Measurements from ENCODE around the gene PLA2R1.

Gene PLA2R1

GRCh38 chr2:160029270-160029628 lies 33.2 kb downstream of the PLA2R1 start:
- no peak for DNase-seq

GRCh38 chr2:160028431-160029269 lies 33.8 kb downstream of the PLA2R1 start:
- DNase-seq = no peak

GRCh38 chr2:160022162-160022561 lies 40.3 kb downstream of the PLA2R1 start:
- DNase-seq = no peak

GRCh38 chr2:160019374-160020090 lies 42.9 kb downstream of the PLA2R1 start:
- DNase-seq = no peak

DNA sequence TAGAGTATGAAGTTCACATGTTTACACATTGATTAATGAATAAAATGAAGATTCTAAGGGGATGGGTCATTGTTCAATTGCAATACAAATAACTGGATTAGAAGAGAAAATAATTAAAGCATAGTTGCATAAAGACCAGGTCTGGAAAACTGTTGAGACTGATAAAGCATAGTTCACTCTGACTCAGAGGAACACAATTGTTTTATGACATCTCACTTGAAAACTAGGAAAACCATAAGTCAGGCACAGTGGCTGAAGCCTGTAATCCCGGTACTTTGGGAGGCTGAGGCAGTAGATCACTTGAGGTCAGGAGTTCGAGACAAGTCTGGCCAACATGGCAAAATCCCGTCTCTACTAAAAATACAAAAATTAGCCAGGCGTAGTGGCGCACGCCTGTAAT lies 46.7 kb downstream of the PLA2R1 start:
- DNase-seq = no peak

GRCh38 chr2:160014227-160014626 lies 48.2 kb downstream of the PLA2R1 start:
- DNase-seq = no peak

GRCh38 chr2:160010361-160011145 lies 51.9 kb downstream of the PLA2R1 start:
- no peak for DNase-seq

- DNase-seq = no peak
Observed at GRCh38 chr2:160007111-160007510, 55.3 kb downstream of the PLA2R1 start.

DNA sequence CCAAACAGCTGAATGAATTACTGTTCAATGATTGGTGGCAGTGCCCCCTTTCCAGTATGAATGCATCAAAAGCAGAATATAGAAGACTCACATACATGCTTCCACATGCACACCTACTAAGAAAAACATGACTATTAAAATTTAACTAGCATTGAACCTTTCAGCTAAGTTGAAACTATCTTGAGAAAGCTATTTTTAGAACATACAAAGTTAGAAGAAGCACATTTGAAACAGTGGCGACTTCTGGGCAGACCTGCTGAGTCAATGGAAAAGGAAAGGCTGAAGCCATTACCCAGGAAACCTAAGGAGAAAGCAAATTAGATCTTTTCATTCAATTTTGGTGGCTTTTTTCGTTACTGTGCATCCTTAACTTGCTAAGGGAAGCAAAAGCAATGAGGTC lies 55.9 kb downstream of the PLA2R1 start:
- no peak for DNase-seq

DNA sequence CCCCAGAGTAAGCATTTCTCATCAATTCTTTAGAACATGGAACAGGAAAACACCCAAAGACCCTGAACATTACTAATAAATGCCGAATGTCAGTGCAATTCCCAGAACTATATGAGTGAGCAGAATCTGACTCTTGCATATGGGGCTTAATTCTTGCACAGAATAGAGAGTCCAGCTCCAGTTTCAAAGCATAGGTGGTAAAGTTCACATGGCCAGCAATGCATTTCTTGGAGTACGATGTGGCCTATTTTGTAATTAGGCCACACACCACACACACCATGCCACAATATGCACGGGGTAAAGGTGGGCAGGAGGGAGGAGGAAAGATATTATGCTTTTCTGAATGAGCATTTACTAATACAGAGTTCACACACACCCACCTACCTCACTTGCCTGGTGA lies 56.5 kb downstream of the PLA2R1 start:
- DNase-seq = no peak

DNA sequence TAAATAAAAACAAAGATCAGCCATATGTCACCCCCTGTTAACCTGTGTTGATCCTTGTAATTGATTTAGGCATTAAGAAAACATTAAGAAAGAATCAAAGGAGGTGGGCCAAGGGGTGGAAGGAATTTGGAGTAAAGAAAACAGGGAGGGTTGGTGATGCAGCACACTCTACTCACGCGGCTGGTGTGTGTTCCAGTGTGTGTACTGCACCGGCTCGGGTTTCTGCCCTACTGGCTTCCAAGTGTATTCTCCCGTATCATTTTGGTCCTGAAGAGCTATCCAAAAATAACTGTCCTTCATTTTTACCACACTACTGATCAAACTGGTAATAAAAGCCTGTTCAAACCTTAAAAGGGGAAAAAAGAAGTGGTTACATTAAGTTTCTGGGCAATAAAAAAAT lies 56.9 kb downstream of the PLA2R1 start:
- DNase-seq = no peak

- no peak for DNase-seq
Observed at GRCh38 chr2:159998961-159999360, 63.5 kb downstream of the PLA2R1 start.

- DNase-seq = no peak
Observed at GRCh38 chr2:159998243-159998642, 64.2 kb downstream of the PLA2R1 start.

- no peak for DNase-seq
Observed at GRCh38 chr2:159996792-159997546, 65.4 kb downstream of the PLA2R1 start.

DNA sequence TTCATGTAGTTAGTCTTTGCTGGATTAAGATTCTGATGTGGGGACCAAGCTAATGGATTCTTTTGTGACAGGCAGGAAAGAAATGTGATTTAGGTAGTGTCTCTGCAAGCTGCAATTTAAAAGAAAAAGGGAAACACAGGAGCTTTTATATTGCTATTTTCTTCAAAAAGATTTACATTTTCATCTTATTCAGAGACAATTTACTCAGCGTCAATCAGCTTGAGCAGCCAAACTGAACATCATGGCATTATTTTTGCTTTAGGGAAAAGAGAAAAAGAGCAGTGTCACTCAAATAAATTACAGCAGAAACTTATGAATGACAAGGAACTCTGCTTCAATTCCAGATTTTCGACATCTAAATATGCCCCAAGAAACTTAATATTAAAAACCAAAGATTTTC lies 67.4 kb downstream of the PLA2R1 start:
- no peak for DNase-seq

DNA sequence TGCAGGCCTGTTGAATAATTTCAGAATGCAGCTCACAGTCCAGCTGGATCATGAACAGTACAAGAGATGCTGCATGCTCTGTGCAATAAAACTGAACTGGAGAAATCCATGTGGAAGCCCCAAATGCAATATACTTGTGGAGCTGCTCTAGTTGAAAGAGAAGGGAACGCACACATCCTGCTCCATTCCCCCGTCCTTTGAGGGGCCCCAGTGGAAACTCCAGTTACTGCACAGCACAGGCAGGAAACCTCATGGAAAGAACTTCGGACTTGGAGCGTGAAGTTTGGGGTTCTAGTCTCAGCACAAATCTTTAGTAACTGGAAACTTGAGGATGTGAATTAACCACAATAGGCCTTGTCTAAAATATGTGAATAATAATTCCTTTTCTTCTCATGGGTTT lies 73.2 kb downstream of the PLA2R1 start:
- no peak for DNase-seq

DNA sequence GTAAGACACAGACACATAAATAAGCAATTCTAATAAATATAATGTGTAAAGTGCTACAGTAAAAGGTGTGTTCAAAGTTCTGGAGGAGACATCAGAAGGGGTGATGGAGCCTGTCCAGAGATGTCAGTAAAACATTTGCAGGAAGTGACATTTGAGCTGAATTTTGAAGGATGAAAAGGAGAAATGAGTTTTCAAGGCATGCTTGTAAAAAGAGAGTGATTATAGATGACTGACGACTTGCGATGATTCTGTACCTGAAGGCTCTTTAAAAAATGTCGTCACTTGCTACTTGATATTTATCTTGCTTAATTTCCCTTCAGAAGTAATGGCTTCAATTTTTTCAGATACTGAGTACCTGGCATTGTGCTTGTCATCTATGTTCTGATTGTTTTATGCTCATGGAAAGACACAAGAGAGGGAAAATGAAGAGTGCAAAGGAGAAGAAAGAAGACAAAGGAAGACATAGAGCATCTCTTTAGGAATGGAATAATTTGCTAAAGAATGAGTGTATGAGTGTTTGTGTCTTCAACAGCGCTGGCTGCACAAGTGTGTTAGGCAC lies 73.9 kb downstream of the PLA2R1 start:
- DNase-seq = no peak

GRCh38 chr2:159987181-159987580 lies 75.2 kb downstream of the PLA2R1 start:
- DNase-seq = no peak

DNA sequence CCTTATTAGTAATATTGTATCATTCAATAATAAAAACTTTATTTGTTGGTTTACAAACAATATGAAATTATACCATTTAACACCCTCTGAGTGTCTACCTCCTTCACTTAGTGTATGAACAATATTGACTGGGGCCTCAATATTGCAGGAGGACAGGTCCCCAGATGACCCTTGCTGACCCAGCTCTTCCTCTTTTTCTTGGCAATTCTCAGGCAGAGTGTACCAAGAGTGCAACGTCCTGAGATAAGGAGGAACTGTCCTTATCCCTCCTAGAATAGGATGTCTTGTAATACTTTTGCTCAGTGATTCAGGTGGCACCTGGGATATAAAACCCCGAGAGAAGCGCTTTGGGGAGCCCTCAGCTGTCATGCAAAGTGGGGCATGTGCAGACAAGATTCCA lies 76.8 kb downstream of the PLA2R1 start:
- no peak for DNase-seq

DNA sequence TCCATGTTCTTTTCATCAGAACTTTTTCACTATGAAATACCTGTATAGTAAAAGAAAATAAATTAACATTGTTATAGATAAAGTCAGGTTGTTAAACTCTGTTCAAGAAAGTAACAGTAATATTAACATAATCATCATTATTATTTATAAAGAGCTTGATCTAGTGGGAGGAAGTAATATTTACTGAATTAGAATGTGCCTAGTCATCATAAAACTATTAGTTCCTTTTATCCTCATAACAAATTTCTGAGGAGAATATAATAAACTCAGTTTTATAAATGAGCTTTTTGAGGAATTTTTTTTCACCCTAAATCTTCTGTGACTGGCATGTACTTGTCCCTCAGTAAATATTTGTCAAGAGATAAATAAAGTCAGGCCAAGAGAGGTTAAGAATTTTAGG lies 78.4 kb downstream of the PLA2R1 start:
- DNase-seq = no peak

- DNase-seq = no peak
Observed at GRCh38 chr2:159982842-159983785, 79.3 kb downstream of the PLA2R1 start.
